Loucy (cell line): ENCODE results near the gene ELOVL3.

Experiments
- CTCF ChIP-seq: fragments of 200-600 bp; sonication (generic); conservative IDR thresholded peaks from 2 replicates; pipeline ENCODE4 v1.5.1; 2014; ENCODE audit warnings: mild to moderate bottlenecking, antibody characterized with exemption, low read length
- EZH2phosphoT487 ChIP-seq: fragments of 200-600 bp; IDR thresholded peaks from 2 replicates; pipeline ENCODE4 v1.6.1; 2018; ENCODE audit warnings: antibody characterized with exemption, mild to moderate bottlenecking, moderate library complexity, borderline replicate concordance

- TF ChIP-seq CTCF (no peak), EZH2phosphoT487 (no peak)
These were observed 9.5 kb downstream of the ELOVL3 start for GRCh38 chr10:102235598-102235920.
